Measurements from ENCODE around the gene AMIGO3. TPM values are rescaled to one million over a fixed set of nuclear protein-coding genes. Genes with fewer than 3 reads are reported as not detected.
A peak's percentile ranks its signal among the peaks of the same experiment; 100 is the strongest.
"Not testable (repeated sequence)": the region's sequence is repeated elsewhere in the genome, so short reads cannot be mapped to it uniquely, and the experiment has no call there.

AMIGO3 gene
- total and polyA plus RNA-seq, 2 experiments from 2014 or later, result 2.9 to 10.4 TPM

DNA sequence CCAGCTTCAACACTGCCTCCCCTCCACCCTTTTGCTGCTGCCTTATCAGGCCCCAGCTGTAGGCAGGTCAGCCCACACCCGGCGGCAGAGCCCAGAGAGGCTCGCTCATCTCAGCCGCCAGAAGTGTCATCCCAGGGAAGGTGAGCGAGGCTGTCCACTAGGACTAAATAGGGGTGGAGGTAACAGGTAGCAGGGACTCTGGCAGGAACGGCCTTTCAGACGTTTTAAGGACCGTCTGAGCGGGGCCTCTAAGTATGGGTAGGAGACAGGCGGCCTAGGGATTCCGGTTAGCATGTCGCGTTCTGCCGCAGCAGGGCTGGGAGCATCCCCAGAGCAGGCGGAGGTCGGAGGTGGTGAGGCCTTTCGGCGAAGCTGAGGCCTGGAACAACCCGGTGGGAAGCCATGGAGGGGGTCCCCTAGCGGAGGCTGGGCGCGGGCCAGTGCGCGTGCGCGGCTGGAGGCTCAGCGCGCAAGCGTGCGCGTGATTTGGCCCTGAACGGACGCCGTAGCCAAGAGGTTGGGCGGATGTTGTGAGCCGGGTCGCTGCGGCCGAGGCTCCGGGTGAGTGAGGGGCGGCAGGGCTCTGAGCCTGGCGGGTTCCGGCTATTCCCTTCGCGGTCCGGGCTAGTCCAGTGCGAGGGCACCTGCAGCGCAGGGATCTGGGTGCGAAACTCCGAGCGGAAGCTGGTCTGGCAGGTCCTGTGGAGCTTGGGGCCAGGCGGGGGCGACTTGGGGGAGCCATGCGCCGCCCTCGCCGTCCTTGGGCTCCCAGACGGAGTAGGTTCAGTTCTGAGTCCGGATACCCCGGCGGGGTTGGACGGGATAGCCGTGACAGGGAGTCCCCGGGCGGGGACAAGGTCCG is 30.2 kb downstream of the AMIGO3 start, which contains the start of the genes MST1 and RNF123:
Gene MST1, minus strand, starts transcription at position 429 of the 862 bp plus-strand sequence. CDS start 783 bp downstream, outside the sequence.
Gene RNF123, plus strand, starts transcription at position 512 of the 862 bp plus-strand sequence. CDS start 1,609 bp downstream, outside the sequence.
- Mint-ChIP-seq H3K36me3 (ENCODE audit: low read depth) (peaks cover 4% of the 10 kb centered on the region; the same call in 2 of the 3 replicates), H3K9me3 (peaks cover 3% of the 10 kb centered on the region; the same call in 1 of the 3 replicates), H3K4me1 (peaks cover 18% of the 10 kb centered on the region), H3K27me3 (ENCODE audit: insufficient read depth, low read depth, poor library complexity) (peaks cover 16% of the 10 kb centered on the region), H3K4me3 (peak within 1 kb of the TSS; percentile 91), H3K27ac (peak within 1 kb of the TSS; percentile 82)
- peak; percentile 52 for ATAC-seq
- Histone ChIP-seq H3K79me2 (replicated peaks; ENCODE audit: insufficient read depth) (peaks cover 7% of the 10 kb centered on the region; the same call in 1 of the 2 replicates), H2AFZ (peak within 1 kb of the TSS; percentile 90; the same call in 1 of the 2 replicates), H3K4me2 (peak within 1 kb of the TSS; percentile 92), H3F3A (replicated peaks; ENCODE audit: low read depth) (no peaks in the 10 kb centered on the region), H3K9me2 (ENCODE audit: insufficient read depth) (no peaks in the 10 kb centered on the region), H3K4me1 (ENCODE audit: insufficient read depth) (no peaks in the 10 kb centered on the region; the same call in 1 of the 2 replicates), H4K20me1 (replicated peaks; ENCODE audit: insufficient read depth) (no peaks in the 10 kb centered on the region), H3K27ac (ENCODE audit: low read depth) (no peak within 1 kb of the TSS), H3K4me3 (peak within 1 kb of the TSS; percentile 97), H3K36me3 (ENCODE audit: insufficient read depth) (no peaks in the 10 kb centered on the region), H3K27me3 (ENCODE audit: insufficient read depth) (no peaks in the 10 kb centered on the region)
- DNase-seq (ENCODE audit: low spot score), result peak; percentile 97
- TF ChIP-seq, protein P1, sequence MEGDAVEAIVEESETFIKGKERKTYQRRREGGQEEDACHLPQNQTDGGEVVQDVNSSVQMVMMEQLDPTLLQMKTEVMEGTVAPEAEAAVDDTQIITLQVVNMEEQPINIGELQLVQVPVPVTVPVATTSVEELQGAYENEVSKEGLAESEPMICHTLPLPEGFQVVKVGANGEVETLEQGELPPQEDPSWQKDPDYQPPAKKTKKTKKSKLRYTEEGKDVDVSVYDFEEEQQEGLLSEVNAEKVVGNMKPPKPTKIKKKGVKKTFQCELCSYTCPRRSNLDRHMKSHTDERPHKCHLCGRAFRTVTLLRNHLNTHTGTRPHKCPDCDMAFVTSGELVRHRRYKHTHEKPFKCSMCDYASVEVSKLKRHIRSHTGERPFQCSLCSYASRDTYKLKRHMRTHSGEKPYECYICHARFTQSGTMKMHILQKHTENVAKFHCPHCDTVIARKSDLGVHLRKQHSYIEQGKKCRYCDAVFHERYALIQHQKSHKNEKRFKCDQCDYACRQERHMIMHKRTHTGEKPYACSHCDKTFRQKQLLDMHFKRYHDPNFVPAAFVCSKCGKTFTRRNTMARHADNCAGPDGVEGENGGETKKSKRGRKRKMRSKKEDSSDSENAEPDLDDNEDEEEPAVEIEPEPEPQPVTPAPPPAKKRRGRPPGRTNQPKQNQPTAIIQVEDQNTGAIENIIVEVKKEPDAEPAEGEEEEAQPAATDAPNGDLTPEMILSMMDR (conservative IDR thresholded peaks at IDR 0.05; ENCODE audit: low read depth in 2 of 2), result peak in 1 of 2 experiments; percentile 42; a peak in 2 of 4 replicates
- TF ChIP-seq JUNB (IDR thresholded peaks at IDR 0.05; ENCODE audit: unreplicated experiment), result no peak
- TF ChIP-seq, protein P2, sequence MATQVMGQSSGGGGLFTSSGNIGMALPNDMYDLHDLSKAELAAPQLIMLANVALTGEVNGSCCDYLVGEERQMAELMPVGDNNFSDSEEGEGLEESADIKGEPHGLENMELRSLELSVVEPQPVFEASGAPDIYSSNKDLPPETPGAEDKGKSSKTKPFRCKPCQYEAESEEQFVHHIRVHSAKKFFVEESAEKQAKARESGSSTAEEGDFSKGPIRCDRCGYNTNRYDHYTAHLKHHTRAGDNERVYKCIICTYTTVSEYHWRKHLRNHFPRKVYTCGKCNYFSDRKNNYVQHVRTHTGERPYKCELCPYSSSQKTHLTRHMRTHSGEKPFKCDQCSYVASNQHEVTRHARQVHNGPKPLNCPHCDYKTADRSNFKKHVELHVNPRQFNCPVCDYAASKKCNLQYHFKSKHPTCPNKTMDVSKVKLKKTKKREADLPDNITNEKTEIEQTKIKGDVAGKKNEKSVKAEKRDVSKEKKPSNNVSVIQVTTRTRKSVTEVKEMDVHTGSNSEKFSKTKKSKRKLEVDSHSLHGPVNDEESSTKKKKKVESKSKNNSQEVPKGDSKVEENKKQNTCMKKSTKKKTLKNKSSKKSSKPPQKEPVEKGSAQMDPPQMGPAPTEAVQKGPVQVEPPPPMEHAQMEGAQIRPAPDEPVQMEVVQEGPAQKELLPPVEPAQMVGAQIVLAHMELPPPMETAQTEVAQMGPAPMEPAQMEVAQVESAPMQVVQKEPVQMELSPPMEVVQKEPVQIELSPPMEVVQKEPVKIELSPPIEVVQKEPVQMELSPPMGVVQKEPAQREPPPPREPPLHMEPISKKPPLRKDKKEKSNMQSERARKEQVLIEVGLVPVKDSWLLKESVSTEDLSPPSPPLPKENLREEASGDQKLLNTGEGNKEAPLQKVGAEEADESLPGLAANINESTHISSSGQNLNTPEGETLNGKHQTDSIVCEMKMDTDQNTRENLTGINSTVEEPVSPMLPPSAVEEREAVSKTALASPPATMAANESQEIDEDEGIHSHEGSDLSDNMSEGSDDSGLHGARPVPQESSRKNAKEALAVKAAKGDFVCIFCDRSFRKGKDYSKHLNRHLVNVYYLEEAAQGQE (IDR thresholded peaks at IDR 0.05; ENCODE audit: unreplicated experiment), result no peak
- TF ChIP-seq POLR2AphosphoS5 (IDR thresholded peaks at IDR 0.05; ENCODE audit: low read depth), result peak; percentile 89
- TF ChIP-seq, protein P3, sequence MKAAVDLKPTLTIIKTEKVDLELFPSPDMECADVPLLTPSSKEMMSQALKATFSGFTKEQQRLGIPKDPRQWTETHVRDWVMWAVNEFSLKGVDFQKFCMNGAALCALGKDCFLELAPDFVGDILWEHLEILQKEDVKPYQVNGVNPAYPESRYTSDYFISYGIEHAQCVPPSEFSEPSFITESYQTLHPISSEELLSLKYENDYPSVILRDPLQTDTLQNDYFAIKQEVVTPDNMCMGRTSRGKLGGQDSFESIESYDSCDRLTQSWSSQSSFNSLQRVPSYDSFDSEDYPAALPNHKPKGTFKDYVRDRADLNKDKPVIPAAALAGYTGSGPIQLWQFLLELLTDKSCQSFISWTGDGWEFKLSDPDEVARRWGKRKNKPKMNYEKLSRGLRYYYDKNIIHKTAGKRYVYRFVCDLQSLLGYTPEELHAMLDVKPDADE (IDR thresholded peaks at IDR 0.05), result peak; percentile 71
- TF ChIP-seq CREB1 (CRISPR knock-in tag; IDR thresholded peaks at IDR 0.05; ENCODE audit: low read depth), result peak; percentile 77

DNA sequence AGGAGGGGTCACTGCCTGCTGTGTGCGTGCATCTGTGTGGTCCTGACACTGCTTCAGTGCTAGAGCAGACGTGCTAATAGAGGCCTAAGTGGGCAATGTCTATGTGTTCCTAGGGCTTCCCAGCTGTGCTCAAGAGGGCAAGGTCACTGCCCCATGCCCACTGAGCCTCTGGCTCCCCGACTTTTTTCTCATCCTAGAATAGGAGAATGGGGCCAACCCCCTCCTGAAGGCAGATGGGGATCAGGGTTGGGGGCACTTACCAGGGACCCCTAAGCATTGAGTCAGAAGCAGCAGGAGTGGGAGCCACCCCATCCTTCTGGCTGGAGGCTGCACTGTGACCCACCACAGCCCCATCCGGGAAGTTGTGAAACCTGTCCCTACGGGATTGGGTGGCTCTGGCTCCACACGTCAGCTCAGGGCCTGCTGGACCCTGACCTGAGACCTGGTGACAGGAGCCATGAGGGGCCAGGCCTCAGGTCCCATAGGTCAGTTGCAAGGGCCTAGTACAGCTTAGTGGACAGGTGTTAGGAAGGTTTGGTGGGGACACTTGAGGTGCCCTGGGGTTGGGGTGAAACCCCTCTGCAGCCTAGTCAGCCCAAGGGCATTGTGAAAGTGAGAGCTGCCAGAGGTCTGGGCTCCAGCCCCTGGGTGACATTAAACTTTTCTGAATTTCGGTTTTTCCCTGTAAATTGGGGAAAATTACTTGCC is 31.0 kb downstream of the AMIGO3 start:
- Mint-ChIP-seq H3K27me3 (ENCODE audit: insufficient read depth, low read depth, poor library complexity) (peaks cover 16% of the 10 kb centered on the region), H3K4me3 (peak overlapping the region; percentile 91), H3K4me1 (peaks cover 18% of the 10 kb centered on the region)
- H3K27me3 ChIP-seq (ENCODE audit: insufficient read depth); H2AFZ ChIP-seq; H3K9me2 ChIP-seq (ENCODE audit: insufficient read depth); DNase-seq (ENCODE audit: low spot score); H3K36me3 ChIP-seq (ENCODE audit: insufficient read depth); ATAC-seq; H3K4me1 ChIP-seq (ENCODE audit: insufficient read depth); H3K9me3 Mint-ChIP-seq; H3F3A ChIP-seq (replicated peaks; ENCODE audit: low read depth); H3K36me3 Mint-ChIP-seq (ENCODE audit: low read depth); H4K20me1 ChIP-seq (replicated peaks; ENCODE audit: insufficient read depth); H3K27ac ChIP-seq (ENCODE audit: low read depth); H3K27ac Mint-ChIP-seq; H3K79me2 ChIP-seq (replicated peaks; ENCODE audit: insufficient read depth): not testable (repeated sequence)
- H3K4me2 ChIP-seq, result peak overlapping the region; percentile 83
- H3K4me3 ChIP-seq, result peak overlapping the region; percentile 97

DNA sequence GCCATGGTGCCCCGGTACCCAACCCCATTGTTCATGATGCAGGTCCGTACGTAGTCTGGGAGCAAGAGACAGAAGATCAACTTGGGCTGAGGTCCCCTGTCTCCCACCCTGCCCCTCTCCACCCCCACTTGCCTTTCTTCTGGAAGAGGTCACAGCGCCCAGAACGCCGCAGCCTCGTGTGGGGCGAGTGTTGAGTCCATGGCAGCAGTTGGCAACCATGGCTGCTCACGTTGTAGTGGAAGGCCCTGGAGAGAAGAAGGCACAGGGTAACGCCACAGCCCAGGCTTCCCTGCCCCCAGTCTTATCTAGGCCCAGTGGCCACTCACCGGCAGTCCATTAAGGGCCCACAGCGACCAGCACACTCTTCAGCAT is 32.1 kb downstream of the AMIGO3 start:
- not testable (repeated sequence) for H3K9me3 Mint-ChIP-seq; H3K4me1 ChIP-seq (ENCODE audit: insufficient read depth); H3K79me2 ChIP-seq (replicated peaks; ENCODE audit: insufficient read depth); ATAC-seq; H2AFZ ChIP-seq; DNase-seq (ENCODE audit: low spot score); H3K9me2 ChIP-seq (ENCODE audit: insufficient read depth); H4K20me1 ChIP-seq (replicated peaks; ENCODE audit: insufficient read depth); H3F3A ChIP-seq (replicated peaks; ENCODE audit: low read depth); H3K36me3 ChIP-seq (ENCODE audit: insufficient read depth); H3K27ac ChIP-seq (ENCODE audit: low read depth); H3K27me3 ChIP-seq (ENCODE audit: insufficient read depth)
- Mint-ChIP-seq H3K27ac (peak overlapping the region; percentile 92), H3K27me3 (ENCODE audit: insufficient read depth, low read depth, poor library complexity) (peaks cover 16% of the 10 kb centered on the region), H3K4me1 (peaks cover 18% of the 10 kb centered on the region), H3K36me3 (ENCODE audit: low read depth) (peaks cover 18% of the 10 kb centered on the region; the same call in 2 of the 3 replicates), H3K4me3 (peak overlapping the region; percentile 83)
- Histone ChIP-seq H3K4me3 (peak overlapping the region; percentile 77), H3K4me2 (peak overlapping the region; percentile 95)
